H1 (cell line): ENCODE measurements around the gene FOXN3. TPM values are rescaled to one million over a fixed set of nuclear protein-coding genes. Genes with fewer than 3 reads are reported as not detected.

ENCODE experiments used
- CTCF ChIA-PET: fragments of 300-600 bp; sonication (Branson Sonifier 250); formaldehyde crosslinking; loops from one replicate; lab custom pipeline; 2021; ENCODE audit not compliant: partially characterized antibody; lab: Charles Lee
- POLR2A ChIA-PET: fragments of 300-600 bp; sonication (Branson Sonifier 250); formaldehyde crosslinking; loops from one replicate; lab custom pipeline; 2021; ENCODE audit warnings: inconsistent platforms; ENCODE audit not compliant: partially characterized antibody; lab: Charles Lee
- DNase-seq, 2 experiments: peaks; one replicate each; pipeline versions ENCODE4 v3.0.0 to v3.0.0-alpha.2; 2010 to 2022; ENCODE audit warnings: low spot score in 2 of 2, low read depth in 1 of 2, mixed read lengths in 1 of 2
- FAIRE-seq: peaks from 2 replicates; lab custom pipeline; 2011; peaks lifted over from hg19 to GRCh38; lab: Jason Lieb, UNC
- H2AFZ ChIP-seq: 2 replicates; pipeline ENCODE4 v1.8.1; 2012; ENCODE audit warnings: low read length, inconsistent platforms
- H2AK5ac ChIP-seq: 2 replicates; pipeline ENCODE4 v1.6.1; 2013; ENCODE audit warnings: low read depth, low read length
- H2BK120ac ChIP-seq: replicated peaks from 2 replicates; pipeline ENCODE3; 2013; ENCODE audit warnings: low read depth, low read length, inconsistent platforms
- H2BK12ac ChIP-seq: 2 replicates; pipeline ENCODE4 v1.6.1; 2013; ENCODE audit warnings: low read depth, low read length
- H2BK15ac ChIP-seq: 2 replicates; pipeline ENCODE4 v1.6.1; 2013; ENCODE audit warnings: low read length
- H2BK20ac ChIP-seq: 2 replicates; pipeline ENCODE4 v1.6.1; 2013; ENCODE audit warnings: low read length
- H2BK5ac ChIP-seq: 2 replicates; pipeline ENCODE4 v1.6.1; 2013; ENCODE audit warnings: low read depth, low read length
- H3K14ac ChIP-seq: 2 replicates; pipeline ENCODE4 v1.6.1; 2013; ENCODE audit warnings: inconsistent platforms; ENCODE audit not compliant: insufficient read length
- H3K18ac ChIP-seq: 2 replicates; pipeline ENCODE4 v1.6.1; 2013; ENCODE audit warnings: low read length; ENCODE audit errors: extremely low read depth
- H3K23ac ChIP-seq: 2 replicates; pipeline ENCODE4 v1.6.1; 2013; ENCODE audit warnings: inconsistent platforms; ENCODE audit not compliant: insufficient read length
- H3K23me2 ChIP-seq: 2 replicates; pipeline ENCODE4 v1.6.1; 2013; ENCODE audit warnings: low read depth, low read length
- H3K27ac ChIP-seq: 2 replicates; pipeline ENCODE4 v1.6.1; 2011; ENCODE audit warnings: low read depth, low read length, inconsistent platforms
- H3K27me3 ChIP-seq, 4 experiments: replicated peaks in 1 of 4; 1 replicate in 1 of 4; 2 replicates in 3 of 4; pipeline versions ENCODE4 v1.6.1 to v1.8.1; 2011 to 2013; ENCODE audit warnings: low read length in 3 of 4, mild to moderate bottlenecking in 3 of 4, inconsistent platforms in 2 of 4, mixed read lengths in 2 of 4, moderate library complexity in 1 of 4; ENCODE audit not compliant: control insufficient read depth in 3 of 4, insufficient read depth in 3 of 4; ENCODE audit errors: extremely low read depth in 1 of 4
- H3K36me3 ChIP-seq, 4 experiments: 2 replicates each; pipeline versions ENCODE4 v1.6.1 to v1.8.1; 2011 to 2013; ENCODE audit warnings: mild to moderate bottlenecking in 4 of 4, low read length in 3 of 4, moderate library complexity in 2 of 4, control low read depth in 1 of 4, inconsistent platforms in 1 of 4; ENCODE audit not compliant: insufficient read depth in 4 of 4, control insufficient read depth in 2 of 4
- H3K4ac ChIP-seq: replicated peaks from 2 replicates; pipeline ENCODE3; 2013; ENCODE audit warnings: low read length, low read depth, mixed read lengths, inconsistent platforms; ENCODE audit not compliant: insufficient read length
- H3K4me1 ChIP-seq, 4 experiments: replicated peaks in 1 of 4; 1 replicate in 1 of 4; 2 replicates in 3 of 4; pipeline versions ENCODE4 v1.6.1 to v1.8.1; 2011 to 2013; ENCODE audit warnings: low read length in 3 of 4, inconsistent platforms in 2 of 4, mixed read lengths in 1 of 4; ENCODE audit not compliant: insufficient read depth in 4 of 4, control insufficient read depth in 3 of 4
- H3K4me2 ChIP-seq, 2 experiments: 2 replicates each; pipeline versions ENCODE4 v1.6.1 to v1.8.1; 2011 to 2013; ENCODE audit warnings: low read depth in 2 of 2, low read length in 2 of 2, control low read depth in 1 of 2, inconsistent platforms in 1 of 2, mild to moderate bottlenecking in 1 of 2; ENCODE audit not compliant: insufficient read depth in 1 of 2
- H3K4me3 ChIP-seq, 4 experiments: fragments of 200-600, 300-600 bp in 1 of 4; sonication (generic), shearing (Covaris generic), sonication (Bioruptor Twin) in 1 of 4; 2 replicates each; pipeline versions ENCODE4 v1.5.1 to v1.8.1; 2011 to 2016; ENCODE audit warnings: low read length in 4 of 4, low read depth in 3 of 4, control low read depth in 2 of 4, inconsistent platforms in 2 of 4, mild to moderate bottlenecking in 2 of 4, mixed read lengths in 1 of 4, moderate library complexity in 1 of 4; ENCODE audit not compliant: insufficient read depth in 2 of 4; ENCODE audit errors: extremely low read depth in 1 of 4
- H3K56ac ChIP-seq: replicated peaks from 2 replicates; pipeline ENCODE3; 2013; ENCODE audit warnings: low read depth, mild to moderate bottlenecking, mixed read lengths, low read length, inconsistent platforms; ENCODE audit not compliant: insufficient read length
- H3K79me1 ChIP-seq: 2 replicates; pipeline ENCODE4 v1.6.1; 2013; ENCODE audit warnings: low read depth, low read length, control low read depth
- H3K79me2 ChIP-seq, 2 experiments: 2 replicates each; pipeline versions ENCODE4 v1.6.1 to v1.8.1; 2012 to 2013; ENCODE audit warnings: low read length in 2 of 2, mild to moderate bottlenecking in 2 of 2, inconsistent platforms in 1 of 2; ENCODE audit not compliant: insufficient read depth in 2 of 2, control insufficient read depth in 1 of 2
- H3K9ac ChIP-seq, 4 experiments: replicated peaks in 1 of 4; 1 replicate in 1 of 4; 2 replicates in 3 of 4; pipeline versions ENCODE4 v1.6.1 to v1.8.1; 2011 to 2013; ENCODE audit warnings: low read depth in 3 of 4, low read length in 3 of 4, control low read depth in 2 of 4, mild to moderate bottlenecking in 2 of 4, moderate library complexity in 2 of 4, inconsistent platforms in 1 of 4; ENCODE audit errors: extremely low read depth in 1 of 4
- H3K9me3 ChIP-seq, 2 experiments: 2 replicates each; pipeline versions ENCODE4 v1.6.1 to v1.8.1; 2012 to 2013; ENCODE audit warnings: mild to moderate bottlenecking in 2 of 2, moderate library complexity in 2 of 2, control low read depth in 1 of 2, inconsistent platforms in 1 of 2, low read depth in 1 of 2, low read length in 1 of 2, mixed read lengths in 1 of 2; ENCODE audit not compliant: insufficient read depth in 2 of 2
- H4K20me1 ChIP-seq, 2 experiments: replicated peaks in 1 of 2; 2 replicates each; pipeline versions ENCODE3 to v1.8.1; 2011 to 2013; ENCODE audit warnings: inconsistent platforms in 2 of 2, low read length in 2 of 2, mild to moderate bottlenecking in 1 of 2; ENCODE audit not compliant: insufficient read depth in 2 of 2, control insufficient read depth in 1 of 2
- H4K5ac ChIP-seq: 2 replicates; pipeline ENCODE4 v1.6.1; 2013; ENCODE audit warnings: low read length, low read depth, mixed read lengths, inconsistent platforms; ENCODE audit not compliant: insufficient read length
- H4K8ac ChIP-seq: 2 replicates; pipeline ENCODE4 v1.8.0; 2013; ENCODE audit warnings: mild to moderate bottlenecking, moderate library complexity, low read length, inconsistent platforms; ENCODE audit not compliant: insufficient read depth; ENCODE audit errors: extremely low read depth
- H4K91ac ChIP-seq: replicated peaks from 2 replicates; pipeline ENCODE3; 2013; ENCODE audit warnings: low read length, mixed read lengths, inconsistent platforms; ENCODE audit not compliant: insufficient read length
- GABPA ChIP-seq: IDR thresholded peaks from 2 replicates; pipeline ENCODE4 v1.6.1; 2011; ENCODE audit warnings: mild to moderate bottlenecking, low read length, moderate library complexity, borderline replicate concordance; ENCODE audit not compliant: insufficient read depth
- KDM1A ChIP-seq: fragments of 200-600, 300-600 bp; sonication (generic); IDR thresholded peaks from 2 replicates; pipeline ENCODE4 v1.7.1; 2016; ENCODE audit warnings: mild to moderate bottlenecking, low read length, borderline replicate concordance
- WGBS, 2 experiments: shearing (Covaris generic) in 1 of 2; methylation state at CpG; one replicate each; pipeline versions ENCODE4 v1.1.6 to v1.1.7; 2013 to 2015; ENCODE audit warnings: low lambda C conversion rate in 2 of 2, mixed read lengths in 2 of 2, inconsistent platforms in 1 of 2, low coverage in 1 of 2, missing lambda C conversion rate in 1 of 2; ENCODE audit not compliant: insufficient replicate concordance in 2 of 2, insufficient coverage in 1 of 2, insufficient read length in 1 of 2; ENCODE audit errors: extremely low coverage in 1 of 2, missing lambda C conversion rate in 1 of 2; 5-methylcytosine and 5-hydroxymethylcytosine counted together
- polyA plus RNA-seq, 7 experiments: library from polyadenylated mRNA; depleted of rRNA in 3 of 7; stranded (reverse) in 5 of 7; unstranded in 2 of 7; fragments of >200 nt in 5 of 7; fragments of 200-250 nt in 2 of 7; gene quantifications; 1 replicate in 5 of 7; 2 replicates in 1 of 7; 4 replicates in 1 of 7; pipeline versions ENCODE4 v1.2.1 to v1.2.3, GENCODE V29; 2011 to 2013; ENCODE audit warnings: missing spikeins in 2 of 7, mixed read lengths in 2 of 7
- total RNA-seq: library from RNA; stranded (reverse); fragmentation: NEBNext Ultra II Directional; extraction: Animal tissue kit (Norgen Biotek cat#: 25700); gene quantifications from 2 replicates; pipeline ENCODE4 v1.2.1, GENCODE V29; 2021

FOXN3 gene
- total and polyA plus RNA-seq, 2 of the 8 experiments (the other 6 are each of a cell fraction or from before 2014, with no cell fraction given), result 52.6 to 178 TPM

DNA sequence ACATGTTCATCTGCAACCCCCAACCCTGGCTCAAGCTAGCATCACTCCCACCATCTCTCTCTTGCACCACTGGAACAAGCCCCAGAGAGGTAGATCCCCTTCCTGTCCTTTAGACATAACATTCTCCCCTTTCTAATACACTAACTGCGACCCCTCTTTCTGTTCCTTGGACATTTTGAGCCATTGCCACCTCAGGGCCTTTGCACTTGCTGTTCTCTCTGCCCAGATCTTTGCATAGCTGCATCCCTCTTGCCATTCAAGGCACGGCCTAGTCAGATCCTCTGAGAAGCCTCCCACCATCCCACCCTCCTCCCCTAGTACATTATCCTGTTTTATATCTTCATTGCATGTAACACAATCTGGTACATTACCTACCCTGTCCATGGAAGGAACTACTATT, 16.5 kb downstream of the FOXN3 start:
- H3K23ac ChIP-seq, result no peak overlapping the region
- no peak overlapping the region for H2BK20ac ChIP-seq
- H3K9ac ChIP-seq, result no peak overlapping the region
- H3K36me3 ChIP-seq, result peaks cover 0 to 5% (median 2%) of the 10 kb centered on the region in 4 experiments; a peak in 5 of 8 replicates
- no peak overlapping the region for H2BK5ac ChIP-seq
- H2BK15ac ChIP-seq, result no peak overlapping the region
- H3K4me2 ChIP-seq, result no peak overlapping the region
- peaks cover 32% of the 10 kb centered on the region for H3K79me1 ChIP-seq
- H2BK12ac ChIP-seq, result no peak overlapping the region
- H4K8ac ChIP-seq, result no peak overlapping the region
- H2AFZ ChIP-seq, result no peak overlapping the region
- H3K27ac ChIP-seq, result peak overlapping the region; percentile 31; the same call in 1 of the 2 replicates
- no peak overlapping the region for H2AK5ac ChIP-seq
- H3K14ac ChIP-seq, result no peak overlapping the region
- no peak overlapping the region for H4K5ac ChIP-seq
- H2BK120ac ChIP-seq, result no peak overlapping the region
- ChIA-PET CTCF (interaction anchor here (0.8 to 1.7 kb wide), 3 partner anchors 12 to 69 kb away, joined by 3 to 5 read pairs (median 3); no protein-coding TSS in a partner anchor), POLR2A (interaction anchor here (1.2 to 1.7 kb wide), 3 partner anchors 8 to 207 kb away, joined by 5 to 6 read pairs (median 5); no protein-coding TSS in a partner anchor)
- no peak overlapping the region for H3K4ac ChIP-seq
- no peak overlapping the region for H3K4me3 ChIP-seq
- no peak for DNase-seq
- H3K27me3 ChIP-seq, result no peaks in the 10 kb centered on the region
- WGBS, 2 experiments, result 90% methylated on average over 2 of the region's 2 CpGs; no CpG with 5 or more reads in 1 of the 2 experiments
- H3K4me1 ChIP-seq, result peaks cover 10 to 26% (median 13%) of the 10 kb centered on the region in 4 experiments
- H3K56ac ChIP-seq, result no peak overlapping the region
- no peak for TF ChIP-seq GABPA
- TF ChIP-seq KDM1A, result peak; percentile 74; the same call in 1 of the 2 replicates
- FAIRE-seq, result no peak
- peaks cover 74 to 100% of the 10 kb centered on the region in 2 experiments for H3K79me2 ChIP-seq
- no peaks in the 10 kb centered on the region for H3K9me3 ChIP-seq
- peaks cover 46 to 52% of the 10 kb centered on the region in 2 experiments for H4K20me1 ChIP-seq
- H3K18ac ChIP-seq, result no peak overlapping the region
- H3K23me2 ChIP-seq, result no peaks in the 10 kb centered on the region
- no peak overlapping the region for H4K91ac ChIP-seq
